H1 (cell line): ENCODE data around the gene FGFR2. TPM values are rescaled to one million over a fixed set of nuclear protein-coding genes. Genes with fewer than 3 reads are reported as not detected.

Experiments used
- CTCF ChIA-PET: fragments of 300-600 bp; sonication (Branson Sonifier 250); formaldehyde crosslinking; loops from one replicate; lab custom pipeline; 2021; ENCODE audit not compliant: partially characterized antibody; lab: Charles Lee
- POLR2A ChIA-PET: fragments of 300-600 bp; sonication (Branson Sonifier 250); formaldehyde crosslinking; loops from one replicate; lab custom pipeline; 2021; ENCODE audit warnings: inconsistent platforms; ENCODE audit not compliant: partially characterized antibody; lab: Charles Lee
- DNase-seq, 2 experiments: peaks; one replicate each; pipeline versions ENCODE4 v3.0.0 to v3.0.0-alpha.2; 2010 to 2022; ENCODE audit warnings: low spot score in 2 of 2, low read depth in 1 of 2, mixed read lengths in 1 of 2
- FAIRE-seq: peaks from 2 replicates; lab custom pipeline; 2011; peaks lifted over from hg19 to GRCh38; lab: Jason Lieb, UNC
- H2AFZ ChIP-seq: 2 replicates; pipeline ENCODE4 v1.8.1; 2012; ENCODE audit warnings: low read length, inconsistent platforms
- H2AK5ac ChIP-seq: 2 replicates; pipeline ENCODE4 v1.6.1; 2013; ENCODE audit warnings: low read depth, low read length
- H2BK120ac ChIP-seq: replicated peaks from 2 replicates; pipeline ENCODE3; 2013; ENCODE audit warnings: low read depth, low read length, inconsistent platforms
- H2BK12ac ChIP-seq: 2 replicates; pipeline ENCODE4 v1.6.1; 2013; ENCODE audit warnings: low read depth, low read length
- H2BK15ac ChIP-seq: 2 replicates; pipeline ENCODE4 v1.6.1; 2013; ENCODE audit warnings: low read length
- H2BK20ac ChIP-seq: 2 replicates; pipeline ENCODE4 v1.6.1; 2013; ENCODE audit warnings: low read length
- H2BK5ac ChIP-seq: 2 replicates; pipeline ENCODE4 v1.6.1; 2013; ENCODE audit warnings: low read depth, low read length
- H3K14ac ChIP-seq: 2 replicates; pipeline ENCODE4 v1.6.1; 2013; ENCODE audit warnings: inconsistent platforms; ENCODE audit not compliant: insufficient read length
- H3K18ac ChIP-seq: 2 replicates; pipeline ENCODE4 v1.6.1; 2013; ENCODE audit warnings: low read length; ENCODE audit errors: extremely low read depth
- H3K23ac ChIP-seq: 2 replicates; pipeline ENCODE4 v1.6.1; 2013; ENCODE audit warnings: inconsistent platforms; ENCODE audit not compliant: insufficient read length
- H3K23me2 ChIP-seq: 2 replicates; pipeline ENCODE4 v1.6.1; 2013; ENCODE audit warnings: low read depth, low read length
- H3K27ac ChIP-seq: 2 replicates; pipeline ENCODE4 v1.6.1; 2011; ENCODE audit warnings: low read depth, low read length, inconsistent platforms
- H3K27me3 ChIP-seq, 4 experiments: replicated peaks in 1 of 4; 1 replicate in 1 of 4; 2 replicates in 3 of 4; pipeline versions ENCODE4 v1.6.1 to v1.8.1; 2011 to 2013; ENCODE audit warnings: low read length in 3 of 4, mild to moderate bottlenecking in 3 of 4, inconsistent platforms in 2 of 4, mixed read lengths in 2 of 4, moderate library complexity in 1 of 4; ENCODE audit not compliant: control insufficient read depth in 3 of 4, insufficient read depth in 3 of 4; ENCODE audit errors: extremely low read depth in 1 of 4
- H3K36me3 ChIP-seq, 4 experiments: 2 replicates each; pipeline versions ENCODE4 v1.6.1 to v1.8.1; 2011 to 2013; ENCODE audit warnings: mild to moderate bottlenecking in 4 of 4, low read length in 3 of 4, moderate library complexity in 2 of 4, control low read depth in 1 of 4, inconsistent platforms in 1 of 4; ENCODE audit not compliant: insufficient read depth in 4 of 4, control insufficient read depth in 2 of 4
- H3K4ac ChIP-seq: replicated peaks from 2 replicates; pipeline ENCODE3; 2013; ENCODE audit warnings: low read length, low read depth, mixed read lengths, inconsistent platforms; ENCODE audit not compliant: insufficient read length
- H3K4me1 ChIP-seq, 4 experiments: replicated peaks in 1 of 4; 1 replicate in 1 of 4; 2 replicates in 3 of 4; pipeline versions ENCODE4 v1.6.1 to v1.8.1; 2011 to 2013; ENCODE audit warnings: low read length in 3 of 4, inconsistent platforms in 2 of 4, mixed read lengths in 1 of 4; ENCODE audit not compliant: insufficient read depth in 4 of 4, control insufficient read depth in 3 of 4
- H3K4me2 ChIP-seq, 2 experiments: 2 replicates each; pipeline versions ENCODE4 v1.6.1 to v1.8.1; 2011 to 2013; ENCODE audit warnings: low read depth in 2 of 2, low read length in 2 of 2, control low read depth in 1 of 2, inconsistent platforms in 1 of 2, mild to moderate bottlenecking in 1 of 2; ENCODE audit not compliant: insufficient read depth in 1 of 2
- H3K4me3 ChIP-seq, 4 experiments: fragments of 200-600, 300-600 bp in 1 of 4; sonication (generic), shearing (Covaris generic), sonication (Bioruptor Twin) in 1 of 4; 2 replicates each; pipeline versions ENCODE4 v1.5.1 to v1.8.1; 2011 to 2016; ENCODE audit warnings: low read length in 4 of 4, low read depth in 3 of 4, control low read depth in 2 of 4, inconsistent platforms in 2 of 4, mild to moderate bottlenecking in 2 of 4, mixed read lengths in 1 of 4, moderate library complexity in 1 of 4; ENCODE audit not compliant: insufficient read depth in 2 of 4; ENCODE audit errors: extremely low read depth in 1 of 4
- H3K56ac ChIP-seq: replicated peaks from 2 replicates; pipeline ENCODE3; 2013; ENCODE audit warnings: low read depth, mild to moderate bottlenecking, mixed read lengths, low read length, inconsistent platforms; ENCODE audit not compliant: insufficient read length
- H3K79me1 ChIP-seq: 2 replicates; pipeline ENCODE4 v1.6.1; 2013; ENCODE audit warnings: low read depth, low read length, control low read depth
- H3K79me2 ChIP-seq, 2 experiments: 2 replicates each; pipeline versions ENCODE4 v1.6.1 to v1.8.1; 2012 to 2013; ENCODE audit warnings: low read length in 2 of 2, mild to moderate bottlenecking in 2 of 2, inconsistent platforms in 1 of 2; ENCODE audit not compliant: insufficient read depth in 2 of 2, control insufficient read depth in 1 of 2
- H3K9ac ChIP-seq, 4 experiments: replicated peaks in 1 of 4; 1 replicate in 1 of 4; 2 replicates in 3 of 4; pipeline versions ENCODE4 v1.6.1 to v1.8.1; 2011 to 2013; ENCODE audit warnings: low read depth in 3 of 4, low read length in 3 of 4, control low read depth in 2 of 4, mild to moderate bottlenecking in 2 of 4, moderate library complexity in 2 of 4, inconsistent platforms in 1 of 4; ENCODE audit errors: extremely low read depth in 1 of 4
- H3K9me3 ChIP-seq, 2 experiments: 2 replicates each; pipeline versions ENCODE4 v1.6.1 to v1.8.1; 2012 to 2013; ENCODE audit warnings: mild to moderate bottlenecking in 2 of 2, moderate library complexity in 2 of 2, control low read depth in 1 of 2, inconsistent platforms in 1 of 2, low read depth in 1 of 2, low read length in 1 of 2, mixed read lengths in 1 of 2; ENCODE audit not compliant: insufficient read depth in 2 of 2
- H4K20me1 ChIP-seq, 2 experiments: replicated peaks in 1 of 2; 2 replicates each; pipeline versions ENCODE3 to v1.8.1; 2011 to 2013; ENCODE audit warnings: inconsistent platforms in 2 of 2, low read length in 2 of 2, mild to moderate bottlenecking in 1 of 2; ENCODE audit not compliant: insufficient read depth in 2 of 2, control insufficient read depth in 1 of 2
- H4K5ac ChIP-seq: 2 replicates; pipeline ENCODE4 v1.6.1; 2013; ENCODE audit warnings: low read length, low read depth, mixed read lengths, inconsistent platforms; ENCODE audit not compliant: insufficient read length
- H4K8ac ChIP-seq: 2 replicates; pipeline ENCODE4 v1.8.0; 2013; ENCODE audit warnings: mild to moderate bottlenecking, moderate library complexity, low read length, inconsistent platforms; ENCODE audit not compliant: insufficient read depth; ENCODE audit errors: extremely low read depth
- H4K91ac ChIP-seq: replicated peaks from 2 replicates; pipeline ENCODE3; 2013; ENCODE audit warnings: low read length, mixed read lengths, inconsistent platforms; ENCODE audit not compliant: insufficient read length
- BRCA1 ChIP-seq: IDR thresholded peaks from 2 replicates; pipeline ENCODE4 v1.6.1; 2012; ENCODE audit warnings: low read depth, low read length, improper control_type of control experiment
- CBX8 ChIP-seq: fragments of 300-800, 300-1000 bp; sonication (generic); IDR thresholded peaks from 2 replicates; pipeline ENCODE4 v1.7.1; 2016; ENCODE audit warnings: low read depth, low read length, borderline replicate concordance
- EP300 ChIP-seq, 2 experiments: IDR thresholded peaks; 1 replicate in 1 of 2; 2 replicates in 1 of 2; pipeline ENCODE4 v1.6.1; 2011 to 2012; ENCODE audit warnings: low read depth in 2 of 2, low read length in 2 of 2, mild to moderate bottlenecking in 2 of 2, borderline replicate concordance in 1 of 2, inconsistent platforms in 1 of 2, moderate library complexity in 1 of 2
- FOSL1 ChIP-seq: IDR thresholded peaks from 2 replicates; pipeline ENCODE4 v1.6.1; 2011; ENCODE audit warnings: mild to moderate bottlenecking, low read depth, low read length, moderate library complexity; ENCODE audit not compliant: insufficient read depth
- GABPA ChIP-seq: IDR thresholded peaks from 2 replicates; pipeline ENCODE4 v1.6.1; 2011; ENCODE audit warnings: mild to moderate bottlenecking, low read length, moderate library complexity, borderline replicate concordance; ENCODE audit not compliant: insufficient read depth
- POLR2A ChIP-seq, 2 experiments: IDR thresholded peaks; 1 replicate in 1 of 2; 2 replicates in 1 of 2; pipeline ENCODE4 v1.6.1; 2011; ENCODE audit warnings: low read depth in 2 of 2, low read length in 2 of 2, mild to moderate bottlenecking in 2 of 2; ENCODE audit errors: control extremely low read depth in 1 of 2
- RBBP5 ChIP-seq: IDR thresholded peaks from 2 replicates; pipeline ENCODE4 v1.7.1; 2012; ENCODE audit warnings: low read depth, mild to moderate bottlenecking, inconsistent platforms, low read length, moderate library complexity, borderline replicate concordance
- RXRA ChIP-seq: IDR thresholded peaks from 2 replicates; pipeline ENCODE4 v1.6.1; 2011; ENCODE audit warnings: low read depth, mild to moderate bottlenecking, low read length, moderate library complexity; ENCODE audit not compliant: insufficient read depth
- SIN3A ChIP-seq, 2 experiments: IDR thresholded peaks in 1 of 2; conservative IDR thresholded peaks in 1 of 2; 2 replicates each; pipeline ENCODE4 v1.6.1; 2011 to 2012; ENCODE audit warnings: low read length in 2 of 2, improper control_type of control experiment in 1 of 2, low read depth in 1 of 2, mild to moderate bottlenecking in 1 of 2
- SIX5 ChIP-seq: IDR thresholded peaks from 2 replicates; pipeline ENCODE4 v1.6.1; 2011; ENCODE audit warnings: mild to moderate bottlenecking, low read depth, low read length
- SP1 ChIP-seq: IDR thresholded peaks from 2 replicates; pipeline ENCODE4 v1.6.1; 2011; ENCODE audit warnings: low read depth, low read length
- TAF7 ChIP-seq: optimal IDR thresholded peaks from 2 replicates; pipeline ENCODE3; 2011; ENCODE audit warnings: low read depth, mild to moderate bottlenecking, inconsistent platforms, low read length, moderate library complexity, borderline replicate concordance
- YY1 ChIP-seq: IDR thresholded peaks from 2 replicates; pipeline ENCODE4 v1.6.1; 2011; ENCODE audit warnings: low read depth, mild to moderate bottlenecking, low read length
- WGBS, 2 experiments: shearing (Covaris generic) in 1 of 2; methylation state at CpG; one replicate each; pipeline versions ENCODE4 v1.1.6 to v1.1.7; 2013 to 2015; ENCODE audit warnings: low lambda C conversion rate in 2 of 2, mixed read lengths in 2 of 2, inconsistent platforms in 1 of 2, low coverage in 1 of 2, missing lambda C conversion rate in 1 of 2; ENCODE audit not compliant: insufficient replicate concordance in 2 of 2, insufficient coverage in 1 of 2, insufficient read length in 1 of 2; ENCODE audit errors: extremely low coverage in 1 of 2, missing lambda C conversion rate in 1 of 2; 5-methylcytosine and 5-hydroxymethylcytosine counted together
- polyA plus RNA-seq, 7 experiments: library from polyadenylated mRNA; depleted of rRNA in 3 of 7; stranded (reverse) in 5 of 7; unstranded in 2 of 7; fragments of >200 nt in 5 of 7; fragments of 200-250 nt in 2 of 7; gene quantifications; 1 replicate in 5 of 7; 2 replicates in 1 of 7; 4 replicates in 1 of 7; pipeline versions ENCODE4 v1.2.1 to v1.2.3, GENCODE V29; 2011 to 2013; ENCODE audit warnings: missing spikeins in 2 of 7, mixed read lengths in 2 of 7
- total RNA-seq: library from RNA; stranded (reverse); fragmentation: NEBNext Ultra II Directional; extraction: Animal tissue kit (Norgen Biotek cat#: 25700); gene quantifications from 2 replicates; pipeline ENCODE4 v1.2.1, GENCODE V29; 2021
- TF ChIP-seq, protein P1 (sequence below): IDR thresholded peaks from 2 replicates; pipeline ENCODE4 v1.6.1; 2012; ENCODE audit warnings: inconsistent platforms

The FGFR2 gene
- total and polyA plus RNA-seq, 2 of the 8 experiments (the other 6 are each of a cell fraction or from before 2014, with no cell fraction given), result 50.2 to 81.2 TPM

- Histone ChIP-seq H3K79me1 (peaks cover 8% of the 10 kb centered on the region; the same call in 1 of the 2 replicates), H3K23me2 (no peaks in the 10 kb centered on the region), H4K5ac (no peak overlapping the region), H3K36me3 (peaks cover 31 to 91% (median 69%) of the 10 kb centered on the region in 4 experiments), H4K8ac (no peak overlapping the region), H2BK15ac (no peak overlapping the region), H2BK5ac (no peak overlapping the region), H3K27ac (peak overlapping the region; percentile 35), H3K9me3 (no peaks in the 10 kb centered on the region), H2AFZ (no peak overlapping the region), H2BK120ac (no peak overlapping the region), H2AK5ac (no peak overlapping the region), H3K14ac (no peak overlapping the region), H4K91ac (no peak overlapping the region), H3K4me3 (no peak overlapping the region), H3K4ac (no peak overlapping the region), H3K27me3 (no peaks in the 10 kb centered on the region), H3K23ac (no peak overlapping the region), H2BK12ac (no peak overlapping the region), H3K9ac (no peak overlapping the region), H3K4me1 (no peaks in the 10 kb centered on the region), H3K18ac (no peak overlapping the region), H3K79me2 (peaks cover 0 to 5% of the 10 kb centered on the region in 2 experiments; a peak in 2 of 4 replicates), H3K56ac (no peak overlapping the region), H3K4me2 (no peak overlapping the region), H2BK20ac (no peak overlapping the region), H4K20me1 (peaks cover 0 to 5% of the 10 kb centered on the region in 2 experiments)
- POLR2A ChIA-PET, result interaction anchor here (1.3 kb wide), 1 partner anchor 13 kb away, joined by 3 read pairs; no protein-coding TSS in a partner anchor
- no peak for DNase-seq
- no peak for FAIRE-seq
- 93% methylated on average over 13 of the region's 13 CpGs; no CpG with 5 or more reads in 1 of the 2 experiments for WGBS, 2 experiments
- CTCF ChIA-PET, result no interaction called here
- TF ChIP-seq, protein P1, sequence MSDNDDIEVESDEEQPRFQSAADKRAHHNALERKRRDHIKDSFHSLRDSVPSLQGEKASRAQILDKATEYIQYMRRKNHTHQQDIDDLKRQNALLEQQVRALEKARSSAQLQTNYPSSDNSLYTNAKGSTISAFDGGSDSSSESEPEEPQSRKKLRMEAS, result no peak
- TF ChIP-seq GABPA, result no peak
- no peak for TF ChIP-seq SP1
- no peak for TF ChIP-seq CBX8
- TF ChIP-seq EP300 (IDR thresholded peaks at IDR 0.05; ENCODE audit: borderline replicate concordance in 1 of 2, low read depth in 2 of 2, low read length in 2 of 2), result no peak
- TF ChIP-seq TAF7, result no peak
- TF ChIP-seq POLR2A (IDR thresholded peaks at IDR 0.05; ENCODE audit: control extremely low read depth in 1 of 2, low read depth in 2 of 2, low read length in 2 of 2), result no peak
- no peak for TF ChIP-seq YY1
- TF ChIP-seq FOSL1, result no peak
- no peak for TF ChIP-seq RBBP5
- TF ChIP-seq RXRA, result no peak
- TF ChIP-seq SIN3A (conservative IDR thresholded peaks at IDR 0.05 in 1 of 2, IDR thresholded peaks at IDR 0.05 in 1 of 2; ENCODE audit: low read depth in 1 of 2, low read length in 2 of 2), result no peak
- TF ChIP-seq BRCA1, result no peak
- no peak for TF ChIP-seq SIX5
Observed at GRCh38 chr10:121484816-121485215, 113.4 kb downstream of the FGFR2 start.
